HepG2 (cell line): Measurements from ENCODE around the gene LHB. TPM values are rescaled to one million over a fixed set of nuclear protein-coding genes. Genes with fewer than 3 reads are reported as not detected.

ENCODE experiments used
- ATAC-seq: fragments of 200-7000 bp; cut with Tn5 transposase; 3 replicates; pipeline ENCODE4 v1.9.1; 2020; ENCODE audit warnings: mild to moderate bottlenecking, moderate library complexity
- BruUV-seq: library from RNA; stranded (reverse); fragments of 400-500 nt; replicated peaks from 2 replicates; lab custom pipeline; 2021; lab: Mats Ljungman, UMichigan
- CTCF ChIA-PET: fragments of 300-600 bp; formaldehyde crosslinking; extraction: SDS; loops from one replicate; lab custom pipeline; 2021; ENCODE audit warnings: low total read pairs, inconsistent platforms, low intra/inter-chr PET ratio; lab: Yijun Ruan, JAX
- POLR2A ChIA-PET: fragments of 350-600 bp; sonication (Branson Sonifier 250); formaldehyde crosslinking; loops from one replicate; lab custom pipeline; 2020; ENCODE audit warnings: antibody characterized with exemption, inconsistent platforms; lab: Yijun Ruan, JAX
- DNase-seq: peaks from one replicate; pipeline ENCODE4 v3.0.0-alpha.2; 2015; ENCODE audit warnings: low spot score
- FAIRE-seq: peaks from 3 replicates; lab custom pipeline; 2011; peaks lifted over from hg19 to GRCh38; lab: Jason Lieb, UNC
- H2AFZ ChIP-seq: one replicate; pipeline ENCODE4 v1.6.1; 2011; ENCODE audit warnings: low read length, inconsistent platforms
- H3K27ac ChIP-seq: fragments of 300-600 bp; 3 replicates; pipeline ENCODE4 v1.8.0; 2011; ENCODE audit warnings: mixed run types, mild to moderate bottlenecking, mixed read lengths, low read length, inconsistent platforms; ENCODE audit not compliant: insufficient read depth; ENCODE audit errors: extremely low read length
- H3K27me3 ChIP-seq, 2 experiments: fragments of 200-600 bp in 1 of 2; 2 replicates in 1 of 2; 3 replicates in 1 of 2; pipeline versions ENCODE4 v1.6.0 to v1.8.0; 2011; ENCODE audit warnings: low read length in 2 of 2, mild to moderate bottlenecking in 2 of 2, moderate library complexity in 2 of 2, inconsistent platforms in 1 of 2; ENCODE audit not compliant: insufficient read depth in 2 of 2, control insufficient read depth in 1 of 2
- H3K36me3 ChIP-seq, 2 experiments: fragments of 200-600 bp in 1 of 2; replicated peaks in 1 of 2; 2 replicates in 1 of 2; 3 replicates in 1 of 2; pipeline versions ENCODE4 v1.5.1 to v1.8.0; 2011; ENCODE audit warnings: low read length in 2 of 2, inconsistent platforms in 1 of 2; ENCODE audit not compliant: insufficient read depth in 2 of 2, control insufficient read depth in 1 of 2
- H3K4me1 ChIP-seq: 2 replicates; pipeline ENCODE4 v1.5.1; 2012; ENCODE audit warnings: low read length, inconsistent platforms; ENCODE audit not compliant: insufficient read depth
- H3K4me2 ChIP-seq: 2 replicates; pipeline ENCODE4 v1.6.0; 2011; ENCODE audit warnings: low read depth, low read length, inconsistent platforms
- H3K4me3 ChIP-seq, 3 experiments: fragments of 200-600 bp in 1 of 3; sonication (generic), shearing (Covaris generic) in 1 of 3; replicated peaks in 1 of 3; 2 replicates each; pipeline ENCODE4 v1.5.1; 2011 to 2016; ENCODE audit warnings: low read length in 3 of 3, inconsistent platforms in 2 of 3, low read depth in 2 of 3, mild to moderate bottlenecking in 2 of 3, control low read depth in 1 of 3, mixed read lengths in 1 of 3; ENCODE audit not compliant: insufficient read depth in 1 of 3
- H3K79me2 ChIP-seq: one replicate; pipeline ENCODE4 v1.6.1; 2011; ENCODE audit warnings: low read length, inconsistent platforms; ENCODE audit not compliant: insufficient read depth
- H3K9ac ChIP-seq: 2 replicates; pipeline ENCODE4 v1.6.0; 2011; ENCODE audit warnings: mild to moderate bottlenecking, low read depth, low read length, inconsistent platforms; ENCODE audit not compliant: insufficient read depth
- H3K9me3 ChIP-seq: 2 replicates; pipeline ENCODE4 v1.5.1; 2012; ENCODE audit warnings: mild to moderate bottlenecking, low read length
- H4K20me1 ChIP-seq: 2 replicates; pipeline ENCODE4 v1.6.0; 2011; ENCODE audit warnings: inconsistent platforms, mild to moderate bottlenecking, low read length, moderate library complexity; ENCODE audit not compliant: insufficient read depth
- AGO1 ChIP-seq: fragments of 200-400 bp; formaldehyde crosslinking; IDR thresholded peaks from 2 replicates; pipeline ENCODE4 v1.6.1; 2017; ENCODE audit warnings: mild to moderate bottlenecking, low read depth, low read length, moderate library complexity; ENCODE audit not compliant: poor library complexity, severe bottlenecking
- BATF2 ChIP-seq: sonication (generic); formaldehyde crosslinking; IDR thresholded peaks from 2 replicates; pipeline ENCODE4 v1.8.0; 2022; ENCODE audit warnings: mild to moderate bottlenecking, missing genetic modification reagents, moderate library complexity
- JUNB ChIP-seq: sonication (generic); formaldehyde crosslinking; IDR thresholded peaks from 2 replicates; pipeline ENCODE4 v1.8.0; 2022; ENCODE audit warnings: missing genetic modification reagents, mild to moderate bottlenecking, borderline replicate concordance
- MAFF ChIP-seq: IDR thresholded peaks from 2 replicates; pipeline ENCODE4 v1.6.1; 2011; ENCODE audit warnings: low read depth, low read length, improper control_type of control experiment
- MAFK ChIP-seq, 2 experiments: IDR thresholded peaks in 1 of 2; conservative IDR thresholded peaks in 1 of 2; 2 replicates each; pipeline ENCODE4 v1.6.1; 2011; ENCODE audit warnings: improper control_type of control experiment in 2 of 2, low read length in 2 of 2
- MXD3 ChIP-seq: IDR thresholded peaks from 2 replicates; pipeline ENCODE4 v1.6.1; 2016; ENCODE audit warnings: mild to moderate bottlenecking, missing biosample characterization, missing genetic modification reagents
- NFE2L2 ChIP-seq: fragments of 150-350 bp; IDR thresholded peaks from 2 replicates; pipeline ENCODE4 v1.6.1; 2014; ENCODE audit warnings: low read length
- PCBP2 ChIP-seq: fragments of 200-400 bp; formaldehyde crosslinking; optimal IDR thresholded peaks from 2 replicates; pipeline ENCODE3; 2018; ENCODE audit warnings: low read length, low read depth; ENCODE audit not compliant: poor library complexity, severe bottlenecking
- PHF20 ChIP-seq: sonication (generic); formaldehyde crosslinking; IDR thresholded peaks from 2 replicates; pipeline ENCODE4 v1.5.0; 2020; ENCODE audit warnings: mild to moderate bottlenecking, missing genetic modification reagents
- RFXAP ChIP-seq: sonication (generic); formaldehyde crosslinking; IDR thresholded peaks from 2 replicates; pipeline ENCODE4 v1.4.0; 2020; ENCODE audit warnings: missing genetic modification reagents, borderline replicate concordance
- ZFP36L1 ChIP-seq: sonication (generic); formaldehyde crosslinking; IDR thresholded peaks from 2 replicates; pipeline ENCODE4 v1.8.0; 2022; ENCODE audit warnings: mild to moderate bottlenecking, missing genetic modification reagents, moderate library complexity
- ZNF20 ChIP-seq: sonication (generic); formaldehyde crosslinking; IDR thresholded peaks from 2 replicates; pipeline ENCODE4 v1.4.0; 2020; ENCODE audit warnings: mild to moderate bottlenecking, moderate library complexity, missing genetic modification reagents
- ZNF225 ChIP-seq: sonication (generic); formaldehyde crosslinking; IDR thresholded peaks from 2 replicates; pipeline ENCODE4 v1.4.0; 2020; ENCODE audit warnings: mild to moderate bottlenecking, missing genetic modification reagents
- ZNF460 ChIP-seq: sonication (generic); formaldehyde crosslinking; IDR thresholded peaks from 2 replicates; pipeline ENCODE4 v1.5.1; 2020; ENCODE audit warnings: missing genetic modification reagents, mild to moderate bottlenecking, borderline replicate concordance
- ZNF720 ChIP-seq: sonication (generic); formaldehyde crosslinking; IDR thresholded peaks from 2 replicates; pipeline ENCODE4 v1.4.0; 2020; ENCODE audit warnings: missing genetic modification reagents
- WGBS: methylation state at CpG from one replicate; pipeline ENCODE4 v1.1.6; 2017; ENCODE audit warnings: low lambda C conversion rate; 5-methylcytosine and 5-hydroxymethylcytosine counted together
- in situ Hi-C: cut with HindIII; loops from 2 replicates; pipeline ENCODE4 v1.10.0; 2017; ENCODE audit warnings: low pct_unique_long_range_greater_than_20kb; ENCODE audit not compliant: extremely low pct_ligation_motif_present
- intact Hi-C: fragments of 100-400 bp; cut with micrococcal nuclease; formaldehyde crosslinking; loops from one replicate; pipeline ENCODE4 v1.10.0; 2022; ENCODE audit not compliant: unreplicated experiment
- polyA plus RNA-seq, 8 experiments: library from polyadenylated mRNA; depleted of rRNA in 3 of 8; stranded (reverse) in 7 of 8; unstranded in 1 of 8; fragments of >200 nt; fragmentation: Illumina TruSeq in 4 of 8; extraction: Trizol in 4 of 8; gene quantifications; 2 replicates each; pipeline versions ENCODE4 v1.2.1 to v1.2.3, GENCODE V29; 2011 to 2016; ENCODE audit warnings: low read depth in 4 of 8, missing spikeins in 1 of 8, mixed read lengths in 1 of 8; ENCODE audit not compliant: insufficient read depth in 1 of 8
- total RNA-seq, 5 experiments: library from RNA; depleted of rRNA; stranded (reverse); fragments of >200 nt; fragmentation: Illumina TruSeq; extraction: Trizol; gene quantifications; 2 replicates each; pipeline ENCODE4 v1.2.3, GENCODE V29; 2016; ENCODE audit warnings: low read depth in 1 of 5
- TF ChIP-seq, protein P1 (sequence below): sonication (generic); formaldehyde crosslinking; IDR thresholded peaks from 2 replicates; pipeline ENCODE4 v1.4.0; 2020; ENCODE audit warnings: mild to moderate bottlenecking, missing genetic modification reagents

The LHB gene
- total and polyA plus RNA-seq, 2 of the 13 experiments (the other 11 are each of a cell fraction or from before 2014, with no cell fraction given): not detected

GRCh38 chr19:48968813-48969218 lies 48.1 kb downstream of the LHB start:
- in situ Hi-C loops (no loop called here), intact Hi-C loops (loop anchor here (1.0 to 10.0 kb wide), 3 partner anchors 23 to 184 kb away; partner anchors contain the start of gene PPP1R15A)
- no peak overlapping the region for H2AFZ ChIP-seq
- no peaks in the 10 kb centered on the region; a peak in 1 of 5 replicates for H3K27me3 ChIP-seq
- 100% methylated on average over 4 of the region's 15 CpGs for WGBS
- peaks cover 33% of the 10 kb centered on the region for H4K20me1 ChIP-seq
- H3K9ac ChIP-seq: no peak overlapping the region
- no TSS peak for BruUV-seq
- DNase-seq (no peak), FAIRE-seq (no peak), ATAC-seq (peak; percentile 1)
- CTCF ChIA-PET: no interaction called here
- H3K4me3 ChIP-seq: no peak overlapping the region
- H3K79me2 ChIP-seq: peaks cover 25% of the 10 kb centered on the region
- H3K4me1 ChIP-seq: peaks cover 24% of the 10 kb centered on the region
- H3K36me3 ChIP-seq: peaks cover 5 to 28% of the 10 kb centered on the region in 2 experiments
- POLR2A ChIA-PET: interaction anchor here (1.0 to 5.6 kb wide), 7 partner anchors 9 to 181 kb away, joined by 4 to 153 read pairs (median 12); partner anchors contain the start of genes BAX, DHDH, GYS1 and PPP1R15A
- H3K9me3 ChIP-seq: no peaks in the 10 kb centered on the region
- no peak overlapping the region for H3K4me2 ChIP-seq
- TF ChIP-seq NFE2L2 (no peak), MXD3 (CRISPR knock-in tag) (no peak), PHF20 (CRISPR knock-in tag) (no peak), PCBP2 (no peak), ZNF460 (CRISPR knock-in tag) (no peak), ZNF225 (CRISPR knock-in tag) (no peak), RFXAP (CRISPR knock-in tag) (no peak), JUNB (CRISPR knock-in tag) (no peak), AGO1 (peak; percentile 95), BATF2 (CRISPR knock-in tag) (no peak), ZFP36L1 (CRISPR knock-in tag) (no peak), MAFF (peak; percentile 33; the same call in 1 of the 2 replicates), MAFK (conservative IDR thresholded peaks at IDR 0.05 in 1 of 2, IDR thresholded peaks at IDR 0.05 in 1 of 2; ENCODE audit: low read length in 2 of 2) (peak; percentile 52 to 69; a peak in 3 of 4 replicates), ZNF720 (no peak), ZNF20 (CRISPR knock-in tag) (no peak)
- TF ChIP-seq, protein P1, sequence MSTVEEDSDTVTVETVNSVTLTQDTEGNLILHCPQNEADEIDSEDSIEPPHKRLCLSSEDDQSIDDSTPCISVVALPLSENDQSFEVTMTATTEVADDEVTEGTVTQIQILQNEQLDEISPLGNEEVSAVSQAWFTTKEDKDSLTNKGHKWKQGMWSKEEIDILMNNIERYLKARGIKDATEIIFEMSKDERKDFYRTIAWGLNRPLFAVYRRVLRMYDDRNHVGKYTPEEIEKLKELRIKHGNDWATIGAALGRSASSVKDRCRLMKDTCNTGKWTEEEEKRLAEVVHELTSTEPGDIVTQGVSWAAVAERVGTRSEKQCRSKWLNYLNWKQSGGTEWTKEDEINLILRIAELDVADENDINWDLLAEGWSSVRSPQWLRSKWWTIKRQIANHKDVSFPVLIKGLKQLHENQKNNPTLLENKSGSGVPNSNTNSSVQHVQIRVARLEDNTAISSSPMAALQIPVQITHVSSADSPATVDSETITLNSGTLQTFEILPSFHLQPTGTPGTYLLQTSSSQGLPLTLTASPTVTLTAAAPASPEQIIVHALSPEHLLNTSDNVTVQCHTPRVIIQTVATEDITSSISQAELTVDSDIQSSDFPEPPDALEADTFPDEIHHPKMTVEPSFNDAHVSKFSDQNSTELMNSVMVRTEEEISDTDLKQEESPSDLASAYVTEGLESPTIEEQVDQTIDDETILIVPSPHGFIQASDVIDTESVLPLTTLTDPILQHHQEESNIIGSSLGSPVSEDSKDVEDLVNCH (CRISPR knock-in tag): no peak
- H3K27ac ChIP-seq: peak overlapping the region; percentile 86
